Nephron progenitor cell (in vitro differentiated cells): ENCODE data around the gene GRK7.
"Not testable (repeated sequence)": the region's sequence is repeated elsewhere in the genome, so short reads cannot be mapped to it uniquely, and the experiment has no call there.

Experiments used
- DNase-seq: peaks from one replicate; pipeline ENCODE4 v3.0.0; 2021
- H3K27ac Mint-ChIP-seq: 2 replicates; pipeline ENCODE4 v1.8.0; 2021; ENCODE audit warnings: mild to moderate bottlenecking, moderate library complexity, mixed read lengths
- H3K27me3 Mint-ChIP-seq: 2 replicates; pipeline ENCODE4 v1.8.0; 2021; ENCODE audit warnings: mild to moderate bottlenecking, low read depth, mixed read lengths; ENCODE audit not compliant: poor library complexity
- H3K36me3 Mint-ChIP-seq: 2 replicates; pipeline ENCODE4 v1.8.0; 2021; ENCODE audit warnings: low read depth, mixed read lengths
- H3K4me1 Mint-ChIP-seq: 2 replicates; pipeline ENCODE4 v1.8.0; 2021; ENCODE audit warnings: mixed read lengths
- H3K4me3 Mint-ChIP-seq: 2 replicates; pipeline ENCODE4 v1.8.0; 2021; ENCODE audit warnings: mild to moderate bottlenecking, moderate library complexity, mixed read lengths
- H3K9me3 Mint-ChIP-seq: 2 replicates; pipeline ENCODE4 v1.8.0; 2021; ENCODE audit warnings: mild to moderate bottlenecking, moderate library complexity, mixed read lengths
- CTCF ChIP-seq: fragments of 200-600 bp; sonication (generic); IDR thresholded peaks from 2 replicates; pipeline ENCODE4 v1.5.0; 2021; ENCODE audit warnings: antibody characterized with exemption

GRK7 gene

GRCh38 chr3:141796081-141796888, 33.1 kb downstream of the GRK7 start:
- Mint-ChIP-seq H3K27ac (no peak overlapping the region), H3K36me3 (peaks cover 8% of the 10 kb centered on the region), H3K9me3 (peaks cover 11% of the 10 kb centered on the region), H3K27me3 (peaks cover 2% of the 10 kb centered on the region), H3K4me3 (no peak overlapping the region), H3K4me1 (peaks cover 50% of the 10 kb centered on the region)
- no peak for DNase-seq
- TF ChIP-seq CTCF = no peak

GRCh38 chr3:141796889-141797781, 33.9 kb downstream of the GRK7 start:
- Mint-ChIP-seq H3K4me3 (peak overlapping the region; percentile 76), H3K4me1 (peaks cover 50% of the 10 kb centered on the region), H3K27ac (peak overlapping the region; percentile 91), H3K9me3 (peaks cover 11% of the 10 kb centered on the region), H3K27me3 (peaks cover 2% of the 10 kb centered on the region), H3K36me3 (peaks cover 8% of the 10 kb centered on the region)
- TF ChIP-seq CTCF = no peak
- peak; percentile 70 for DNase-seq

- Mint-ChIP-seq H3K36me3 (peaks cover 8% of the 10 kb centered on the region), H3K4me3 (peak overlapping the region; percentile 76), H3K4me1 (peaks cover 50% of the 10 kb centered on the region), H3K9me3 (peaks cover 17% of the 10 kb centered on the region), H3K27ac (peak overlapping the region; percentile 91), H3K27me3 (peaks cover 2% of the 10 kb centered on the region)
- no peak for TF ChIP-seq CTCF
- no peak for DNase-seq
These were observed 34.7 kb downstream of the GRK7 start for GRCh38 chr3:141797819-141798447.

- peaks cover 8% of the 10 kb centered on the region for H3K36me3 Mint-ChIP-seq
- peak overlapping the region; percentile 40 for H3K27ac Mint-ChIP-seq
- H3K4me3 Mint-ChIP-seq = no peak overlapping the region
- H3K27me3 Mint-ChIP-seq = peaks cover 2% of the 10 kb centered on the region
- DNase-seq = no peak
- no peak for TF ChIP-seq CTCF
- H3K9me3 Mint-ChIP-seq = peaks cover 17% of the 10 kb centered on the region
- H3K4me1 Mint-ChIP-seq = peaks cover 50% of the 10 kb centered on the region
These were observed 35.2 kb downstream of the GRK7 start for GRCh38 chr3:141798448-141798845.

GRCh38 chr3:141802316-141803077, 39.3 kb downstream of the GRK7 start:
- H3K27ac Mint-ChIP-seq = no peak overlapping the region
- H3K27me3 Mint-ChIP-seq = no peaks in the 10 kb centered on the region
- peaks cover 17% of the 10 kb centered on the region for H3K9me3 Mint-ChIP-seq
- DNase-seq = no peak
- no peak for TF ChIP-seq CTCF
- peaks cover 17% of the 10 kb centered on the region for H3K4me1 Mint-ChIP-seq
- H3K36me3 Mint-ChIP-seq = peaks cover 8% of the 10 kb centered on the region
- H3K4me3 Mint-ChIP-seq = no peak overlapping the region

GRCh38 chr3:141803538-141803937, 40.3 kb downstream of the GRK7 start:
- H3K27ac Mint-ChIP-seq, H3K4me1 Mint-ChIP-seq, DNase-seq, H3K36me3 Mint-ChIP-seq, H3K27me3 Mint-ChIP-seq, H3K4me3 Mint-ChIP-seq: not testable (repeated sequence)
- peaks cover 17% of the 10 kb centered on the region for H3K9me3 Mint-ChIP-seq
